Measurements from ENCODE around the gene KLRF1. TPM values are rescaled to one million over a fixed set of nuclear protein-coding genes. Genes with fewer than 3 reads are reported as not detected.
A peak's percentile ranks its signal among the peaks of the same experiment; 100 is the strongest.

The KLRF1 gene
- total RNA-seq, 2 donors from 2014 or later, result 0.54 to 0.92 TPM

DNA sequence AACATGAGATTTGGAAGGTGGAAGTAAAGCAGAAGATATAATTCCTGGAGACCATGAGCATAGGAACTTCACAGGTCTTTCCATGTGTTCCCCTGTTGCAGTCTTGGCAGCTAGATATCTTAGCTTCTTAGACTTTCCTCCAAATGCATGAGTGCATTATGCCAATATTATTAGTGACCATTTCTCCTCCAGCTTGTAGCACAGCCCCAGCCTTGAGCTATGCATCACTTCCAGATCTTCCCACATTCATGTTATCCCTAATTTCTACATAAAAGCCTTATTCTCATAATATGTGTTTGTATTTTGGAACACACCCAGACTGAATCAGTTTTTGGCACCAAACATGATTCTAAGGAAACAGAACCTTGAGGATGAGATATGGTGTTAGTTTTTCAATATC lies 30.9 kb downstream of the KLRF1 start:
- Histone ChIP-seq H3K9me3 (no peaks in the 10 kb centered on the region), H3K27ac (no peak overlapping the region), H3K36me3 (no peaks in the 10 kb centered on the region), H3K4me1 (ENCODE audit: control insufficient read depth in 1 of 2, low read depth in 2 of 2) (no peaks in the 10 kb centered on the region), H3K27me3 (replicated peaks; ENCODE audit: insufficient read depth) (no peaks in the 10 kb centered on the region), H3K4me3 (no peak overlapping the region)
- DNase-seq (ENCODE audit: low spot score) (no peak), ATAC-seq (ENCODE audit: insufficient number of reproducible peaks, low FRiP score, low read depth) (no peak)
- TF ChIP-seq, protein P1, sequence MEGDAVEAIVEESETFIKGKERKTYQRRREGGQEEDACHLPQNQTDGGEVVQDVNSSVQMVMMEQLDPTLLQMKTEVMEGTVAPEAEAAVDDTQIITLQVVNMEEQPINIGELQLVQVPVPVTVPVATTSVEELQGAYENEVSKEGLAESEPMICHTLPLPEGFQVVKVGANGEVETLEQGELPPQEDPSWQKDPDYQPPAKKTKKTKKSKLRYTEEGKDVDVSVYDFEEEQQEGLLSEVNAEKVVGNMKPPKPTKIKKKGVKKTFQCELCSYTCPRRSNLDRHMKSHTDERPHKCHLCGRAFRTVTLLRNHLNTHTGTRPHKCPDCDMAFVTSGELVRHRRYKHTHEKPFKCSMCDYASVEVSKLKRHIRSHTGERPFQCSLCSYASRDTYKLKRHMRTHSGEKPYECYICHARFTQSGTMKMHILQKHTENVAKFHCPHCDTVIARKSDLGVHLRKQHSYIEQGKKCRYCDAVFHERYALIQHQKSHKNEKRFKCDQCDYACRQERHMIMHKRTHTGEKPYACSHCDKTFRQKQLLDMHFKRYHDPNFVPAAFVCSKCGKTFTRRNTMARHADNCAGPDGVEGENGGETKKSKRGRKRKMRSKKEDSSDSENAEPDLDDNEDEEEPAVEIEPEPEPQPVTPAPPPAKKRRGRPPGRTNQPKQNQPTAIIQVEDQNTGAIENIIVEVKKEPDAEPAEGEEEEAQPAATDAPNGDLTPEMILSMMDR (IDR thresholded peaks at IDR 0.05), result no peak

DNA sequence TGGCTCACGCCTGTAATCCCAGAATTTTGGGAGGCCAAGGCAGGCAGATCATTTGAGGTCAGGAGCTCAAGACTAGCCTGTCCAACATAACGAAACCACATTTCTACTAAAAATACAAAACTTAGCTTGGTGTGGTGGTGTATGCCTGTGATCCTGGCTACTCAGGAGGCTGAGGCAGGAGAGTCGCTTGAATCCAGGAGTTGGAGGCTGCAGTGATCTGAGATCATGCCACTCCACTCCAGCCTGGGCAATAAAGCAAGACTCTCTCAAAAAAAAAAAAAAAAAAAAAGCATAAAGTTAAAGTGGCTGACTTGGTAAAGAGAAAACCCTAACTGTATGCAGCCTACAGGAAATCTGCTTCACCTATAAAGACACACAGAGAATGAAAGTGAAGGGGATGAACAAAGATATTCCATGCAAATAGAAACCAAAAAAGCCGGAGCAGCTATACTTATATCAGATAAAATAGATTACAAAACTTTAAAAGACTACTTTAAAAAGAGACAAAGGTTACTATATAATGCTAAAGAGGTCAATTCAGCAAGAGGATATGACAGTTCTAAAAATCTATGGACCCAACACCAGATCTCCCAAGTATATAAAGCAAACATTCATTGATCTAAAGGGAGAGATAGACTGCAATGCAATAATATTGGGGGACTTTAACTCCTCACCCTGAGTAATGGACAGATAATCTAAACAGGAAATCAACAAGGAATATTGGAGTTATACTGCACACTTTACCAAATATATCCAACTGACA lies 37.8 kb downstream of the KLRF1 start:
- Histone ChIP-seq H3K4me1 (ENCODE audit: control insufficient read depth in 1 of 2, low read depth in 2 of 2) (no peaks in the 10 kb centered on the region), H3K36me3 (no peaks in the 10 kb centered on the region), H3K27me3 (replicated peaks; ENCODE audit: insufficient read depth) (no peaks in the 10 kb centered on the region), H3K4me3 (peak overlapping the region; percentile 40), H3K9me3 (peaks cover 4% of the 10 kb centered on the region), H3K27ac (no peak overlapping the region)
- TF ChIP-seq, protein P1 (IDR thresholded peaks at IDR 0.05), result no peak
- ATAC-seq (ENCODE audit: insufficient number of reproducible peaks, low FRiP score, low read depth) (no peak), DNase-seq (ENCODE audit: low spot score) (no peak)

DNA sequence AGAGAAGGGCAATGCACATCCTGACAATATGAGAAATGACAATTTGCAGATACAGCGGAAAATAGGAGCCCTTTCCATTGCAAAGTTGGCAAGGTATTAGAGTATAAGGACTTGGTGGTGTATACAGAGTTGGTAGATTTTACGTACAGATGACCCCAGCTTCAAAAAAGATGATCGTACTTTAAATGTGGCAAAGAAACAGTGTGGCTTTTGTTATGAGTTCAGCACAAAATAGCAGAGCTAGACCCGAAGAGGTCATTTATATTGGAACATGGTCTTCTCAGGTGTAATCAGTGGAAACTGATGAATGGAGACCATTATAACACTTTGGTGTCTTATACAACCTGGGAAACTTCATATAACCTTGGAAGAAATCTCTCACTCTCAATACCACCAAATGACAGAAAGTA lies 39.6 kb downstream of the KLRF1 start:
- TF ChIP-seq, protein P1 (IDR thresholded peaks at IDR 0.05), result no peak
- Histone ChIP-seq H3K9me3 (peaks cover 4% of the 10 kb centered on the region), H3K27ac (no peak overlapping the region), H3K4me1 (ENCODE audit: control insufficient read depth in 1 of 2, low read depth in 2 of 2) (peaks cover 0 to 5% of the 10 kb centered on the region in 2 donors), H3K4me3 (peak overlapping the region; percentile 50), H3K27me3 (replicated peaks; ENCODE audit: insufficient read depth) (no peaks in the 10 kb centered on the region), H3K36me3 (no peaks in the 10 kb centered on the region)
- no peak for DNase-seq (ENCODE audit: low spot score)
- no peak for ATAC-seq (ENCODE audit: insufficient number of reproducible peaks, low FRiP score, low read depth)

DNA sequence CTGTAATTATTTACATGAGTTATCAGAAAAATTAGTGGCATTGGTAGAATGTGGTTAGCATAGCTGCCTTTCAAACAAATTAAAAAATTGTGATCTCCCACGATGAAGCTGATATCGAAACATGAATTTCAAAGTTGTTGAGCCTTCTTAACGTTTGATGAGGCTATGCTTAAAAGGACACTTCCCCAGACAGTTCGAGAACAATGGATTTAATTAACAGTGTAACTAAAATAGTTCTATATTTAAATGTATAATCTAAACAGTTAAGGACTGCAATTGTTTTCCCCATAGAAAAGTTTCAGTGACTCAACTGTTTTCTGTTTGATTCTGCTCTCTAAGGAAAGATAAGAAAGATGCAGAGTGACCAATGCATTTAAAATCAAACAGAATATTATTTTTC lies 40.2 kb downstream of the KLRF1 start:
- H3K4me3 ChIP-seq, result peak overlapping the region; percentile 50
- peaks cover 4% of the 10 kb centered on the region for H3K9me3 ChIP-seq
- no peak for DNase-seq (ENCODE audit: low spot score)
- peaks cover 0 to 5% of the 10 kb centered on the region in 2 donors for H3K4me1 ChIP-seq (ENCODE audit: control insufficient read depth in 1 of 2, low read depth in 2 of 2)
- no peaks in the 10 kb centered on the region for H3K27me3 ChIP-seq (replicated peaks; ENCODE audit: insufficient read depth)
- H3K36me3 ChIP-seq, result no peaks in the 10 kb centered on the region
- TF ChIP-seq, protein P1 (IDR thresholded peaks at IDR 0.05), result no peak
- no peak for ATAC-seq (ENCODE audit: insufficient number of reproducible peaks, low FRiP score, low read depth)
- no peak overlapping the region for H3K27ac ChIP-seq

DNA sequence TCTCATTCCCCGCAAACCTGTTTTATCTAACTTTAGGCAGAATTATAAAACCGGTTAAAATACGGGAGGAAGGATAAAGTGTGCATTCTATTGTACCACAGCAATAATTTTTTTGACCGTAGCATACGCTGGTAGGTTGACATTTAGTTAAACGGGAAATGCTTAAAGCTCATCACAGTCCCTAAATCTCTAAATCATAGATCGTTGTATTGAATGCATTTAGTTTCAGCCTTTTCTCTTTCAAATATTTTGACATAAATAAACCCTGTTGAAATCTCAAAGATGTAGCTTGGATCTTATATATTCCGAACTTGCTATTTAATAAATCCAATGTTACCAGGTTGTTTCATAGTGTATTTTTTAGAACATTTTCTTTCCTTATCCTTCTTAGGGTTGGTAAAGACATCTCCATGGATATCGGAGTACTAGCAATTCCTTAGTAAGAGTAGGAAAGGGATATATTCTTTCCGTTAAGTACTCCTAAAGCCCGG lies 41.1 kb downstream of the KLRF1 start:
- peak overlapping the region; percentile 62 for H3K4me3 ChIP-seq
- ATAC-seq (ENCODE audit: insufficient number of reproducible peaks, low FRiP score, low read depth) (no peak), DNase-seq (ENCODE audit: low spot score) (no peak)
- H3K9me3 ChIP-seq, result peaks cover 4% of the 10 kb centered on the region
- TF ChIP-seq, protein P1 (IDR thresholded peaks at IDR 0.05), result no peak
- H3K27me3 ChIP-seq (replicated peaks; ENCODE audit: insufficient read depth), result no peaks in the 10 kb centered on the region
- peaks cover 0 to 5% of the 10 kb centered on the region in 2 donors for H3K4me1 ChIP-seq (ENCODE audit: control insufficient read depth in 1 of 2, low read depth in 2 of 2)
- H3K27ac ChIP-seq, result peak overlapping the region in 1 of 2 donors; percentile 53
- H3K36me3 ChIP-seq, result no peaks in the 10 kb centered on the region

All from thoracic aorta (tissue), 2 donors.